Heart right ventricle (tissue), 16 donors: Measurements from ENCODE around the gene TGFBR2. TPM values are rescaled to one million over a fixed set of nuclear protein-coding genes. Genes with fewer than 3 reads are reported as not detected.

Experiments used
- ATAC-seq, 8 donors: fragments of 200-7000 bp; cut with Tn5 transposase; one replicate each; pipeline ENCODE4 v1.9.1; 2020; ENCODE audit warnings: mild to moderate bottlenecking in 8 of 8, moderate library complexity in 8 of 8, moderate number of reproducible peaks in 1 of 8
- DNase-seq, 2 donors: peaks; one replicate each; pipeline ENCODE4 v3.0.0-alpha.2; 2020
- H3K27ac ChIP-seq, 10 donors: fragments of 200-600 bp; sonication (generic) in 2 of 10; one replicate each; pipeline versions ENCODE4 v1.5.0 to v1.8.0; 2020 to 2022; ENCODE audit warnings: mild to moderate bottlenecking in 3 of 10
- H3K27me3 ChIP-seq, 7 donors: fragments of 200-600 bp; one replicate each; pipeline ENCODE4 v1.8.0; 2021 to 2022; ENCODE audit warnings: mild to moderate bottlenecking in 2 of 7
- H3K36me3 ChIP-seq, 9 donors: fragments of 200-600 bp; sonication (generic) in 1 of 9; one replicate each; pipeline versions ENCODE4 v1.5.0 to v1.8.0; 2020 to 2022; ENCODE audit warnings: mild to moderate bottlenecking in 2 of 9
- H3K4me1 ChIP-seq, 9 donors: fragments of 200-600 bp; sonication (generic) in 1 of 9; one replicate each; pipeline versions ENCODE4 v1.5.0 to v1.8.0; 2020 to 2022; ENCODE audit warnings: mild to moderate bottlenecking in 4 of 9
- H3K4me3 ChIP-seq, 10 donors: fragments of 200-600 bp; sonication (generic) in 2 of 10; one replicate each; pipeline versions ENCODE4 v1.5.0 to v1.8.0; 2020 to 2022; ENCODE audit warnings: mild to moderate bottlenecking in 7 of 10, moderate library complexity in 2 of 10
- H3K9me3 ChIP-seq, 11 donors: fragments of 200-600 bp in 10 of 11; sonication (generic) in 2 of 11; one replicate each; pipeline versions ENCODE4 v1.5.0 to v1.8.0; 2013 to 2022; ENCODE audit warnings: mild to moderate bottlenecking in 2 of 11, control low read depth in 1 of 11, moderate library complexity in 1 of 11
- WGBS, 2 donors: extraction: QIAGEN DNeasy Blood & Tissue Kit; methylation state at CpG; one replicate each; pipeline ENCODE4 v1.1.7; 2013; ENCODE audit warnings: inconsistent platforms in 1 of 2; 5-methylcytosine and 5-hydroxymethylcytosine counted together
- intact Hi-C, 10 donors: fragments of 100-400 bp; cut with DNase I; formaldehyde crosslinking; loops; one replicate each; pipeline versions ENCODE4 v1.11.1 to v1.14.2; 2022
- polyA plus RNA-seq, 2 donors: library from polyadenylated mRNA; stranded (reverse); fragments of 200-250 nt; gene quantifications; one replicate each; pipeline ENCODE4 v1.2.3, GENCODE V29; 2013
- total RNA-seq, 10 donors: library from RNA; stranded (reverse); fragmentation: NEBNext Ultra II Directional in 3 of 10; extraction: Animal tissue kit (Norgen Biotek cat#: 25700) in 3 of 10; gene quantifications; one replicate each; pipeline versions ENCODE4 v1.2.1 to v1.2.4, GENCODE V29; 2021 to 2023
- TF ChIP-seq, protein P1 (sequence below), 9 donors: fragments of 200-600 bp; sonication (generic) in 2 of 9; IDR thresholded peaks; one replicate each; pipeline versions ENCODE4 v1.5.0 to v1.8.0; 2021 to 2022; ENCODE audit warnings: antibody characterized with exemption in 9 of 9, mild to moderate bottlenecking in 5 of 9, moderate library complexity in 1 of 9
- donor health status: Arrhythmogenic right ventricular cardiomyopathy.
- donor health status: ischemic (EF 13 %, LVEDD 7.1; RV severe dilation, severe dysfunction).
- donor health status: healthy with polysubstance abuse.
- donor health status: DM: no; HTN: yes; CAD: no.
- donor health status: DM: no; HTN: no; CAD: no.
- donor health status: ischemic (EF 25% LVEDD 6.9; RV normal size, moderate dysfunction).
- donor health status: ischemic (EF 25% LVEDD 5.7; RV mildly dilated, moderate dysfunction).
- donor health status: healthy.
- donor health status: DM: yes; HTN: yes; CAD: no.
- donor health status: Ischemic cardiomyopathy.
- donor health status: ischemic (EF 35%, LVEDD 5.7; RV mildly dilated, moderate dysfunction).
- donor health status: nonischemic (EF 11% LVEDD 7.7; RV severe dilation, severe dysfunction).
- donor health status: DM: yes; HTN: yes; CAD: no.
- donor health status: PGD.
- donor health status: ischemic (EF 29% LVEDD 5.4; RV normal size, mild dysfunction).
- donor health status: nonischemic (EF 23%, LVEDD 6.1; RV moderate dilation, normal function).

Gene TGFBR2
- total and polyA plus RNA-seq, 12 donors: 14.6 to 197 (median 82.8) TPM

DNA sequence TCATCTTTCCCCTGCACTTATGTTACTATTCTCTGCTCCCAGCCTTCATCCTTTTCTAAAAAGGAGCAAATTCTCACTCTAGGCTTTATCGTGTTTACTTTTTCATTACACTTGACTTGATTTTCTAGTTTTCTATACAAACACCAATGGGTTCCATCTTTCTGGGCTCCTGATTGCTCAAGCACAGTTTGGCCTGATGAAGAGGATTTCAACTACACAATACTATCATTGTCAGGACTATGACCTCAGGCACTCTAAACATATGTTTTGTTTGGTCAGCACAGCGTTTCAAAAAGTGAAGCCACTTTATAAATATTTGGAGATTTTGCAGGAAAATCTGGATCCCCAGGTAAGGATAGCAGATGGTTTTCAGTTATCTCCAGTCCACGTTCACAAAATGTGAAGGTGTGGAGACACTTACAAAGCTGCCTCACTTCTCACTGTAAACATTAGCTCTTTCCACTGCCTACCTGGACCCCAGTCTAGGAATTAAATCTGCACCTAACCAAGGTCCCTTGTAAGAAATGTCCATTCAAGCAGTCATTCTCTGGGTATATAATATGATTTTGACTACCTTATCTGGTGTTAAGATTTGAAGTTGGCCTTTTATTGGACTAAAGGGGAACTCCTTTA, 86.2 kb downstream of the TGFBR2 start:
- 78 to 80% methylated on average over 3 of the region's 3 CpGs for WGBS, 2 donors
- TF ChIP-seq, protein P1, sequence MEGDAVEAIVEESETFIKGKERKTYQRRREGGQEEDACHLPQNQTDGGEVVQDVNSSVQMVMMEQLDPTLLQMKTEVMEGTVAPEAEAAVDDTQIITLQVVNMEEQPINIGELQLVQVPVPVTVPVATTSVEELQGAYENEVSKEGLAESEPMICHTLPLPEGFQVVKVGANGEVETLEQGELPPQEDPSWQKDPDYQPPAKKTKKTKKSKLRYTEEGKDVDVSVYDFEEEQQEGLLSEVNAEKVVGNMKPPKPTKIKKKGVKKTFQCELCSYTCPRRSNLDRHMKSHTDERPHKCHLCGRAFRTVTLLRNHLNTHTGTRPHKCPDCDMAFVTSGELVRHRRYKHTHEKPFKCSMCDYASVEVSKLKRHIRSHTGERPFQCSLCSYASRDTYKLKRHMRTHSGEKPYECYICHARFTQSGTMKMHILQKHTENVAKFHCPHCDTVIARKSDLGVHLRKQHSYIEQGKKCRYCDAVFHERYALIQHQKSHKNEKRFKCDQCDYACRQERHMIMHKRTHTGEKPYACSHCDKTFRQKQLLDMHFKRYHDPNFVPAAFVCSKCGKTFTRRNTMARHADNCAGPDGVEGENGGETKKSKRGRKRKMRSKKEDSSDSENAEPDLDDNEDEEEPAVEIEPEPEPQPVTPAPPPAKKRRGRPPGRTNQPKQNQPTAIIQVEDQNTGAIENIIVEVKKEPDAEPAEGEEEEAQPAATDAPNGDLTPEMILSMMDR (IDR thresholded peaks at IDR 0.05): no peak
- Histone ChIP-seq H3K9me3 (no peaks in the 10 kb centered on the region), H3K4me1 (peaks cover 16 to 97% (median 76%) of the 10 kb centered on the region in 9 donors), H3K27ac (peak overlapping the region in 8 of 10 donors; percentile 8 to 64 (median 44)), H3K4me3 (no peak overlapping the region), H3K27me3 (no peaks in the 10 kb centered on the region), H3K36me3 (peaks cover 0 to 98% (median 6%) of the 10 kb centered on the region in 9 donors)
- DNase-seq (no peak), ATAC-seq (no peak)
- intact Hi-C loops: loop anchor here (1.0 to 10.0 kb wide), 22 partner anchors 85 to 650 kb away; partner anchors contain the start of gene TGFBR2 (in 2 of the 10)

DNA sequence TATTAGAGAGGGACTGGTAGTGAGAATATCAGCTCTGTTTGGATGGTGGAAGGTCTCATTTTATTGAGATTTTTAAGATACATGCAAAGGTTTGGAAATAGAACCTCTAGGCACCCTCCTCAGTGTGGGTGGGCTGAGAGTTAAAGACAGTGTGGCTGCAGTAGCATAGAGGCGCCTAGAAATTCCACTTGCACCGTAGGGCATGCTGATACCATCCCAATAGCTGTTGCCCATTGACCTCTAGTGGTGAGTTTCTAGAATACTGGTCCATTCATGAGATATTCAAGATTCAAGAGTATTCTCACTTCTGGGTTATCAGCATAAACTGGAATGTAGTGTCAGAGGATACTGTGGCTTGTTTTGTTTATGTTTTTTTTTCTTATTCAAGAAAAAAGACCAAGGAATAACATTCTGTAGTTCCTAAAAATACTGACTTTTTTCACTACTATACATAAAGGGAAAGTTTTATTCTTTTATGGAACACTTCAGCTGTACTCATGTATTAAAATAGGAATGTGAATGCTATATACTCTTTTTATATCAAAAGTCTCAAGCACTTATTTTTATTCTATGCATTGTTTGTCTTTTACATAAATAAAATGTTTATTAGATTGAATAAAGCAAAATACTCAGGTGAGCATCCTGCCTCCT, 87.2 kb downstream of the TGFBR2 start:
- no peaks in the 10 kb centered on the region for H3K27me3 ChIP-seq
- H3K27ac ChIP-seq: peak overlapping the region in 7 of 10 donors; percentile 8 to 64 (median 45)
- DNase-seq (peak in 1 of 2 donors; percentile 59), ATAC-seq (peak; percentile 76 to 88 (median 84))
- H3K4me1 ChIP-seq: peaks cover 11 to 94% (median 68%) of the 10 kb centered on the region in 9 donors
- TF ChIP-seq, protein P1 (IDR thresholded peaks at IDR 0.05): peak; percentile 70 to 90 (median 81)
- intact Hi-C loops: loop anchor here (1.0 to 10.0 kb wide), 22 partner anchors 86 to 651 kb away; partner anchors contain the start of gene TGFBR2 (in 2 of the 10)
- H3K36me3 ChIP-seq: peaks cover 0 to 98% (median 6%) of the 10 kb centered on the region in 9 donors
- H3K4me3 ChIP-seq: no peak overlapping the region
- WGBS, 2 donors: 0 to 3% methylated on average over 2 of the region's 2 CpGs
- H3K9me3 ChIP-seq: no peaks in the 10 kb centered on the region

DNA sequence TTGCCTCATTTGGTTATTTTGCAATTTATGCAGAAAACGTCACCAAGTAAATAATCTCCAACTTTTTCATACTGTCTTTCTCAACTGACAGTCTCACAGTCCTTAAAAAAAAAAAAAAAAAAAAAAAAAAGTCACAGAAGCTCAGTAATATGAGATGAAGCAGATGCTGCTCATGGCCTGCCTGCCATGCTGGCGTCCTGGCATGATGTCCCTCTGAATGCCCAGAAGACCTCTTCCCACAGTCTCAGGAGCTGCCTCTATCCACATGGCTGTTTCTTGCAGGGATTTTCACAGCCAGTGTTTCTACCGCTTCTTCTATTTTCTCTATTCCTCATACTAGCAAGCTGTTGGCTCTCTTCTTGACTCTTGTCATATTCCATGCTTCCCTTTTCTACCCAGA, 87.7 kb downstream of the TGFBR2 start:
- Histone ChIP-seq H3K4me1 (peaks cover 8 to 88% (median 62%) of the 10 kb centered on the region in 9 donors), H3K4me3 (no peak overlapping the region), H3K27me3 (no peaks in the 10 kb centered on the region), H3K27ac (peak overlapping the region in 1 of 10 donors; percentile 61), H3K9me3 (no peaks in the 10 kb centered on the region), H3K36me3 (peaks cover 0 to 98% (median 6%) of the 10 kb centered on the region in 9 donors)
- TF ChIP-seq, protein P1 (IDR thresholded peaks at IDR 0.05): no peak
- intact Hi-C loops: loop anchor here (2.0 to 10.0 kb wide), 17 partner anchors 87 to 649 kb away; partner anchors contain the start of gene TGFBR2 (in 2 of the 10)
- 67 to 74% methylated on average over 3 of the region's 3 CpGs for WGBS, 2 donors
- DNase-seq (no peak), ATAC-seq (no peak)

DNA sequence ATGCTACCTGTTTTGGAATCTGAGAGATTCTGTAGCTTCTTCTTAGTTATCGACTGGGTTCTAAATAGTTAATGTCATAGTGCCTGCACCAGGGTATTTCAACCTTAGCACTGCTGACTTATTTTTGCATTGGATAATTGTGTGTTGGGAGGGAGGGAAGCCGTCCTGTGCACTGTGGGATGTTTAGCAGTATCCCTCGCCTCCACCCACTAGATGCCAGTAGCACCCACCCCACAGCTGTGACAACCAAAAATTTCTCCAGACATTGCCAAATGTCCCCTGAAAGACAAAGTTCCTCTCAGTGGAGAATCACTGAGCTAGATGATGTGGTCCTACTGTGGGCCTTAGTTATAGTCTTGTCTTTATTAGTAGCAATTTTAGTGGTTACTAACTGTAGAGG, 88.3 kb downstream of the TGFBR2 start:
- Histone ChIP-seq H3K27me3 (no peaks in the 10 kb centered on the region), H3K36me3 (peaks cover 0 to 98% (median 6%) of the 10 kb centered on the region in 9 donors), H3K9me3 (no peaks in the 10 kb centered on the region), H3K4me1 (peaks cover 3 to 83% (median 57%) of the 10 kb centered on the region in 9 donors), H3K27ac (peak overlapping the region in 1 of 10 donors; percentile 61), H3K4me3 (no peak overlapping the region)
- no peak for ATAC-seq
- TF ChIP-seq, protein P1 (IDR thresholded peaks at IDR 0.05): no peak
- intact Hi-C loops: loop anchor here (2.0 to 10.0 kb wide), 17 partner anchors 87 to 650 kb away; partner anchors contain the start of gene TGFBR2 (in 2 of the 10)
- WGBS, 2 donors: 76 to 88% methylated on average over 3 of the region's 3 CpGs
- DNase-seq: no peak
